SK-N-SH treated with all-trans-retinoic acid at 6 μM for 48 hours (cell line): Measurements from ENCODE around the gene KIF12.

ENCODE experiments used
- ATAC-seq: fragments of 200-7000 bp; cut with Tn5 transposase; 3 replicates; pipeline ENCODE4 v1.9.1; 2020; ENCODE audit warnings: mild to moderate bottlenecking, moderate library complexity
- BACH2 ChIP-seq: fragments of 250-450 bp; sonication (Bioruptor Pico); IDR thresholded peaks from 2 replicates; pipeline ENCODE4 v1.9.0; 2021; ENCODE audit warnings: mild to moderate bottlenecking, borderline replicate concordance
- CREB5 ChIP-seq: fragments of 250-450 bp; sonication (Bioruptor Pico); IDR thresholded peaks from 2 replicates; pipeline ENCODE4 v1.5.1; 2020; ENCODE audit warnings: low read depth, mild to moderate bottlenecking, moderate library complexity
- CSDC2 ChIP-seq: fragments of 250-450 bp; sonication (Bioruptor Pico); IDR thresholded peaks from 2 replicates; pipeline ENCODE4 v1.5.0; 2020; ENCODE audit warnings: mild to moderate bottlenecking, moderate library complexity
- ESRRG ChIP-seq: fragments of 250-450 bp; sonication (Bioruptor Pico); IDR thresholded peaks from 2 replicates; pipeline ENCODE4 v1.6.1; 2021; ENCODE audit warnings: mild to moderate bottlenecking
- GLIS3 ChIP-seq: fragments of 250-450 bp; sonication (Bioruptor Pico); IDR thresholded peaks from 2 replicates; pipeline ENCODE4 v1.5.0; 2020; ENCODE audit warnings: mild to moderate bottlenecking, moderate library complexity
- ISL1 ChIP-seq: fragments of 250-450 bp; sonication (Bioruptor Pico); IDR thresholded peaks from 2 replicates; pipeline ENCODE4 v2.1.2; 2022; ENCODE audit warnings: mild to moderate bottlenecking, moderate library complexity
- OSR1 ChIP-seq: fragments of 250-450 bp; sonication (Bioruptor Pico); IDR thresholded peaks from 2 replicates; pipeline ENCODE4 v1.8.0; 2022; ENCODE audit warnings: moderate library complexity, mild to moderate bottlenecking, inconsistent platforms
- PATZ1 ChIP-seq: fragments of 250-450 bp; sonication (Bioruptor Pico); IDR thresholded peaks from 2 replicates; pipeline ENCODE4 v1.8.0; 2020; ENCODE audit warnings: mild to moderate bottlenecking, moderate library complexity, borderline replicate concordance
- PPARA ChIP-seq: fragments of 250-450 bp; sonication (Bioruptor Pico); IDR thresholded peaks from 2 replicates; pipeline ENCODE4 v1.5.0; 2020; ENCODE audit warnings: mild to moderate bottlenecking, borderline replicate concordance
- RARB ChIP-seq: fragments of 250-450 bp; sonication (Bioruptor Pico); IDR thresholded peaks from 2 replicates; pipeline ENCODE4 v1.8.0; 2021; ENCODE audit warnings: mild to moderate bottlenecking, moderate library complexity
- SNAI2 ChIP-seq: fragments of 250-450 bp; sonication (Bioruptor Pico); IDR thresholded peaks from 2 replicates; pipeline ENCODE4 v1.5.0; 2020; ENCODE audit warnings: mild to moderate bottlenecking, moderate library complexity
- TCF4 ChIP-seq: fragments of 250-450 bp; sonication (Bioruptor Pico); IDR thresholded peaks from 2 replicates; pipeline ENCODE4 v1.8.0; 2021; ENCODE audit warnings: mild to moderate bottlenecking, moderate library complexity, borderline replicate concordance
- TSHZ2 ChIP-seq: fragments of 250-450 bp; sonication (Bioruptor Pico); IDR thresholded peaks from 2 replicates; pipeline ENCODE4 v1.5.0; 2020; ENCODE audit warnings: mild to moderate bottlenecking, moderate library complexity
- ZC3H10 ChIP-seq: fragments of 250-450 bp; sonication (Bioruptor Pico); IDR thresholded peaks from 2 replicates; pipeline ENCODE4 v1.5.1; 2021; ENCODE audit warnings: mild to moderate bottlenecking, moderate library complexity
- ZFP3 ChIP-seq: fragments of 250-450 bp; sonication (Bioruptor Pico); IDR thresholded peaks from 2 replicates; pipeline ENCODE4 v1.5.0; 2020; ENCODE audit warnings: mild to moderate bottlenecking, moderate library complexity
- ZFP30 ChIP-seq: fragments of 450-650 bp; formaldehyde crosslinking; IDR thresholded peaks from 2 replicates; pipeline ENCODE4 v1.5.0; 2022; ENCODE audit warnings: mild to moderate bottlenecking, moderate library complexity
- ZNF565 ChIP-seq: fragments of 450-650 bp; formaldehyde crosslinking; conservative IDR thresholded peaks from 2 replicates; pipeline ENCODE4 v1.5.0; 2020; ENCODE audit warnings: low read depth, mild to moderate bottlenecking, moderate library complexity
- ZNF70 ChIP-seq: fragments of 450-650 bp; formaldehyde crosslinking; IDR thresholded peaks from 2 replicates; pipeline ENCODE4 v1.5.0; 2020; ENCODE audit warnings: mild to moderate bottlenecking, moderate library complexity
- TF ChIP-seq, protein P1 (sequence below): fragments of 250-450 bp; sonication (Bioruptor Pico); IDR thresholded peaks from 2 replicates; pipeline ENCODE4 v1.8.0; 2021; ENCODE audit warnings: low read depth, mild to moderate bottlenecking, moderate library complexity, borderline replicate concordance

Gene KIF12

DNA sequence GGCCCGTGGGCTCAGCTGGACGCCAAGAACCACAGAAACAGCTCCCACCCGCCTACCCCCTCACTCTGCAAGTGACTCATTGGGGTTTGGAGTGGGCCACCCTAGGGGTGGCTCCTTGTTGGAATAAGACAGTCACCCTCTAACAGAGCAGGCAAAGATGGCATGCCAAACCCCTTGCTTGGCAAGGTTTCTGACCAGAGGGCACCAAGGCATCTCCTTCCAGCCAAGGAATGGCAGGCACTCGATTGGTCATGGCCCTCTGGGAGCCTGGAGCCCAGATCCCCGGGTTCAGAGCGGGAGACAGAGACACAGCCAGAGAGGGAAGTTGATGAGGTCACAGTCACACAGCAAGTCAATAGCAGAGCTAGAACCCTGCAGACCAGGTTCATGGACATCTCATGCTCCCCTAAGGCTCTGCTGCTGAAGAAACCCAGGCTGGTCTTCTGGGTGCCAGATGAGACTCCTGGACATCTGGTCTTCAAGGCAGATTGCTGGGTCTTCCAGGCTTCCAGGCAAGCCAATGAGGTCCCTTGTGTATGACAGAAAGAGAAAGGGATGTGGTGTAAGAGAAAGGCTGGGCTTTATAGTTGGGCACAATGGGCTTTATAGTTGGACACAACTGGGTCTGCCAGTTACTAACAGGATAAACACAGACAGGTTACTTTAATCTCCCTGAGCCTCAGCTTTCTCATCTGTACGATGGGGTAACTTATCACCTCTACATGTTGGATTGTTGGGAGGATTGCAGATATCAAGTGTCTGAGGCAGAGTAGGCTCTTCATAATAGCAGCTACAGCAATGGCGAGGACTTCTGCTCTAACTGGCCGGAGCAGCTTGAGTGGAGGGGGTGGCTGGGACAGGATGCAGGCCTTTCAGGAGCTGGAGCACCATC is 23.3 kb upstream of the KIF12 start:
- TF ChIP-seq RARB (CRISPR knock-in tag) (no peak), TSHZ2 (CRISPR knock-in tag) (no peak), ZNF565 (CRISPR knock-in tag) (no peak), ZNF70 (CRISPR knock-in tag) (no peak), CSDC2 (CRISPR knock-in tag) (no peak), CREB5 (CRISPR knock-in tag) (no peak), ISL1 (CRISPR knock-in tag) (no peak), SNAI2 (CRISPR knock-in tag) (no peak), OSR1 (CRISPR knock-in tag) (no peak), ZC3H10 (no peak), PATZ1 (CRISPR knock-in tag) (no peak), ZFP3 (no peak), ESRRG (no peak), ZFP30 (no peak), TCF4 (CRISPR knock-in tag) (no peak), GLIS3 (CRISPR knock-in tag) (no peak), PPARA (no peak)
- TF ChIP-seq, protein P1, sequence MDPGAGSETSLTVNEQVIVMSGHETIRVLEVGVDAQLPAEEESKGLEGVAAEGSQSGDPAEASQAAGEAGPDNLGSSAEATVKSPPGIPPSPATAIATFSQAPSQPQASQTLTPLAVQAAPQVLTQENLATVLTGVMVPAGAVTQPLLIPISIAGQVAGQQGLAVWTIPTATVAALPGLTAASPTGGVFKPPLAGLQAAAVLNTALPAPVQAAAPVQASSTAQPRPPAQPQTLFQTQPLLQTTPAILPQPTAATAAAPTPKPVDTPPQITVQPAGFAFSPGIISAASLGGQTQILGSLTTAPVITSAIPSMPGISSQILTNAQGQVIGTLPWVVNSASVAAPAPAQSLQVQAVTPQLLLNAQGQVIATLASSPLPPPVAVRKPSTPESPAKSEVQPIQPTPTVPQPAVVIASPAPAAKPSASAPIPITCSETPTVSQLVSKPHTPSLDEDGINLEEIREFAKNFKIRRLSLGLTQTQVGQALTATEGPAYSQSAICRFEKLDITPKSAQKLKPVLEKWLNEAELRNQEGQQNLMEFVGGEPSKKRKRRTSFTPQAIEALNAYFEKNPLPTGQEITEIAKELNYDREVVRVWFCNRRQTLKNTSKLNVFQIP: no peak
- no peak for ATAC-seq

DNA sequence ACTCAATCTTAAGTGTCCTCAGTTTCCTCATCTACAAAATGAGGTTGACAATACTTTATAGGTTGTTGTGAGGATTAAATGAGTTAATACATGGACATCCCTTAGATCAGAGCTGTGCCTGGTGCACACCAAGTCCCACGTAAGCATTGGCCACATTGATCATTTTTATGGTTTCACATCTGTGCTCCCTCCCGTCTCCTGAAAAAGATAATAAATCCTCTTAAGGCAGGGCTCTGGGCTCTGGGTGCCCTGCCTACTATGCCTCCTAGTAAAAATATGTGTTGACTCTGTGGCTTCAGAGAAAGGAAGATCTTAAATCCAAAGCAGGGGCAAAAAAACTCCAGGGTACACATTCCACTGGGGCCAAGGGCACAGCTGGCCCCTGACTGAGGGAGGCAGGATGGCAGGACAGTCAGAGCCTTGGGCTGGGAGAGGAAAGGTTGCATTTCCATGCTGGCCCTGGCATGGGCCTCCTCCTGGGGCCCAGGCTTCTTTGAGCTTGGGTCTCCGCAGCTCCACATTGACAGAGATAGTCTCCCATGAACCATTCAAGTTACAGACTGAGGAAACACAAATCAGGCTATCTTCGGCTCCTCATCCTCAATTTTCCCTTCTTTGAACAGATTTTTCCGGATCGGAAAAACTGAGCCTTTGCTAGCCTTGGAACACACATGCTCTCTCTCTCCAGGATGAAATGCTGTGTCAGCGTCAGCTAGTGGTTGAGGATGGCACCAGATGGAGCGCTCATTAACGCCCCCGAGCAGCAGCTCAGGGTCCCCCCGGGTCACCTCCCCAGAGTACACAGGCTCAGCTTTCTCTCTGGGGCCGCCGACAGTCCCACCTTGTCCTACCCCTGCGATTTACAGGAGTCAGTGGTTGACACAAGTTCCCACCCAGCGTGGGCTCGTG is 22.4 kb upstream of the KIF12 start:
- ATAC-seq: no peak
- no peak for TF ChIP-seq ESRRG
- TF ChIP-seq, protein P1: no peak
- TF ChIP-seq BACH2 (CRISPR knock-in tag): no peak
- TF ChIP-seq PATZ1 (CRISPR knock-in tag): no peak
- no peak for TF ChIP-seq TCF4 (CRISPR knock-in tag)
- TF ChIP-seq RARB (CRISPR knock-in tag): no peak
- no peak for TF ChIP-seq PPARA
- TF ChIP-seq, all 23 proteins: peak for 0
